Measurements from ENCODE around the gene VWA8.
"Not testable (repeated sequence)": the region's sequence is repeated elsewhere in the genome, so short reads cannot be mapped to it uniquely, and the experiment has no call there.

The VWA8 gene

DNA sequence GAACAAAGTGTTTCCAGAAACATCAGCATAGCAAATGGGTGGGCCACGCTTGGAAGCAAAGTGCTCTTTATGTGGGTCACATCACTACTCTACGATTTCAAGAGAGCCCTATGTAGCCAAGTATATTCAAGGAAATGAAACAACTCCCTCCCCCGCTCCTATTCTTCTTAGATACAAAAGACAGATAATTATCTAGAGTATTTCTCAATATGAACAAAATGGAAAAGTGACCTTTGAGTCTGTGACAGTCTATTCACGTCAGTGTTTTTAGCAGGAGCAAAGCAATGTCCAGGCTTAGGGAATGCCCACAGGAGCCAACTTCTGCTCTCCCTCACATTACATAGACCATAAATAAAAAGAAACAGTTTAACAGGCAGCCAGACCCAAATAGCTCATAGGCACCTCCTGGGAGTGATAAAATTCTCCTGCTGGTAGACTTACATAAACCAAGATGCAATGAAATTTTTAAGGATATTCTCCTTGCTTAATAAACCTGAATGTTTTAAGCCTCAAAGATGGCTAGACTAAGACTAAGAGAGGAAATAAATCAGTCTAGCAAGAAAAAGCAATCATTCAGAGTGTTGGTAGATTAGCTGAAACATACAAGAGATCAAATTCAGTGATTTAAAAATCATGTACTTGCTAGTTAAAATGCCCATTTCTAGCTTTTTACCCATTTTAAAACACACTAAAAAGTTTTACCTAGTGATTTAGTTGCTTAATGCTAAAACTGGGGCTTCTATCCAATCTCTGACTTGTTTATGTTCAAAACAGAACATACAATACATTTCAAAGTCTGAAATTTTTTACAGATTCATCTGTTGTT is 320.7 kb downstream of the VWA8 start:
- Histone ChIP-seq H3K27ac (ENCODE audit: low read depth, low read length) (no peak overlapping the region), H3K4me3 (ENCODE audit: low read depth, low read length) (no peak overlapping the region), H3K4me1 (ENCODE audit: control insufficient read depth, insufficient read depth, low read length, unreplicated experiment) (peaks cover 9% of the 10 kb centered on the region), H3K27me3 (ENCODE audit: insufficient read depth, low read length) (no peaks in the 10 kb centered on the region), H3K79me2 (ENCODE audit: control insufficient read depth, insufficient read depth, low read length, unreplicated experiment) (no peaks in the 10 kb centered on the region), H2AFZ (ENCODE audit: low read length, unreplicated experiment) (no peak overlapping the region), H3K36me3 (ENCODE audit: insufficient read depth, low read length) (no peaks in the 10 kb centered on the region)

DNA sequence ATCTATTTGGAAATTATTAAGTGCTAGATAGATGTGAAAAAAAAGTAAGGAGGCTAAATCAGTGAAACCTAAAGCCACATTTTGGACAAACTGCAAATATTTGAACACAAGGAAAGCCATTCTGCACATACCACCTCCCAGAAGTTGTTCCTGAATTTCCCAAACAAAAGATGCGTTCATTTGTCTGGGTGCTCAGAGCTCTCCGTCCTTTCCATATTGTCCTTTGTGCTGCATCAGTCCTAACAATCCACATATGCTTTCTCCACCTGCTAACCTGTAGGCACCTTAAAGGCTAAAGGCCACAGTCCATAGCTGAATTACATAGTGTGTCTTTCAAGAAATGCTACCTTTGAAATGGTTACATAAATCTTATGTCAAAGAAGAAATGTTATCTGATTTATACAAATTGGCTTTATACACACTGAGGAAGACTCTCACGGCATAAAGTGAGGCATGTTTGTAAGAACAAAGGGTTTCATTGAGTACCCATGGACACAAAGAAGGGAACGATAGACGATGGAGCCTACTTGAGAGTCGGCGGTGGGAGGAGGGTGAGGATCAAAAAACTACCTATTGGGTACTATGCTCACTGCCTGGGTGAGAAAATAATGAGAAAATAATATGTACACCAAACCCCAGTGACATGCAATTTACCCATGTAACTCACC is 321.5 kb downstream of the VWA8 start:
- Histone ChIP-seq H2AFZ (ENCODE audit: low read length, unreplicated experiment) (no peak overlapping the region), H3K4me3 (ENCODE audit: low read depth, low read length) (no peak overlapping the region), H3K4me1 (ENCODE audit: control insufficient read depth, insufficient read depth, low read length, unreplicated experiment) (peaks cover 1% of the 10 kb centered on the region), H3K36me3 (ENCODE audit: insufficient read depth, low read length) (no peaks in the 10 kb centered on the region), H3K27ac (ENCODE audit: low read depth, low read length) (no peak overlapping the region), H3K79me2 (ENCODE audit: control insufficient read depth, insufficient read depth, low read length, unreplicated experiment) (no peaks in the 10 kb centered on the region), H3K27me3 (ENCODE audit: insufficient read depth, low read length) (no peaks in the 10 kb centered on the region)

DNA sequence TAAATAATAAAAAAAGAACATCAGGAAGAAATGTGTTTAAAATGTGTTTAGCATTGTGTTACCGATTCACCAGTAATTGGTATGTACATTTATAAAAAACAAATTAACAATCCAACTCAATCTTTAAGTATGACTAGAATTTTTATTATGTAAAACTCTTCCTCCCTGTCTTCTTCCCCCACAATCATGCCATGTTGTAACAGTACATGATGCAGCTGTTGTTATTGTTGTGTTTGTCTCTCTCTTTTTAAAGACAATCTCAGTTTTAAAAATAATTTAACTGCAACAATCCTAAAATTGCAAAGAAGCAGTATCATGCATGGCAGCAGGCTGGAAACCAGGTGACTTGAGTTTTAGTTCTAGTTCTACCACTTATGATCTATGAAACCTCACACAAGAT is 323.3 kb downstream of the VWA8 start:
- H3K27ac ChIP-seq (ENCODE audit: low read depth, low read length), result no peak overlapping the region
- no peaks in the 10 kb centered on the region for H3K4me1 ChIP-seq (ENCODE audit: control insufficient read depth, insufficient read depth, low read length, unreplicated experiment)
- H3K27me3 ChIP-seq (ENCODE audit: insufficient read depth, low read length), result no peaks in the 10 kb centered on the region
- no peaks in the 10 kb centered on the region for H3K79me2 ChIP-seq (ENCODE audit: control insufficient read depth, insufficient read depth, low read length, unreplicated experiment)
- H2AFZ ChIP-seq (ENCODE audit: low read length, unreplicated experiment), result no peak overlapping the region
- no peaks in the 10 kb centered on the region for H3K36me3 ChIP-seq (ENCODE audit: insufficient read depth, low read length)
- no peak overlapping the region for H3K4me3 ChIP-seq (ENCODE audit: low read depth, low read length)

DNA sequence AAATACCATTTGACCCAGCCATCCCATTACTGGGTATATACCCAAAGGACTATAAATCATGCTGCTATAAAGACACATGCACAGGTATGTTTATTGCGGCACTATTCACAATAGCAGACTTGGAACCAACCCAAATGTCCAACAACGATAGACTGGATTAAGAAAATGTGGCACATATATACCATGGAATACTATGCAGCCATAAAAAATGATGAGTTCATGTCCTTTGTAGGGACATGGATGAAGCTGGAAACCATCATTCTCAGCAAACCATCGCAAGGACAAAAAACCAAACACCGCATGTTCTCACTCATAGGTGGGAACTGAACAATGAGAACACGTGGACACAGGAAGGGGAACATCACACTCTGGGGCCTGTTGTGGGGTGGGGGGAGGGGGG is 323.9 kb downstream of the VWA8 start:
- not testable (repeated sequence) for H3K27ac ChIP-seq (ENCODE audit: low read depth, low read length); H3K27me3 ChIP-seq (ENCODE audit: insufficient read depth, low read length); H3K4me3 ChIP-seq (ENCODE audit: low read depth, low read length); H3K79me2 ChIP-seq (ENCODE audit: control insufficient read depth, insufficient read depth, low read length, unreplicated experiment); H3K4me1 ChIP-seq (ENCODE audit: control insufficient read depth, insufficient read depth, low read length, unreplicated experiment); H2AFZ ChIP-seq (ENCODE audit: low read length, unreplicated experiment); H3K36me3 ChIP-seq (ENCODE audit: insufficient read depth, low read length)

DNA sequence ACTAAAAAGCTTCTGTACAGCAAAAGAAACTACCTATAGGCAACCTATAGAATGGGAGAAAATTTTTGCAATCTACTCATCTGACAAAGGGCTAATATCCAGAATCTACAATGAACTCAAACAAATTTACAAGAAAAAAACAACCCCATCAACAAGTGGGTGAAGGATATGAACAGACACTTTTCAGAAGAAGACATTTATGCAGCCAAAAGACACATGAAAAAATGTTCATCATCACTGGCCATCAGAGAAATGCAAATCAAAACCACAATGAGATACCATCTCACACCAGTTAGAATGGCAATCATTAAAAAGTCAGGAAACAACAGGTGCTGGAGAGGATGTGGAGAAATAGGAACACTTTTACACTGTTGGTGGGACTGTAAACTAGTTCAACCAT is 324.3 kb downstream of the VWA8 start:
- H3K36me3 ChIP-seq (ENCODE audit: insufficient read depth, low read length); H3K4me1 ChIP-seq (ENCODE audit: control insufficient read depth, insufficient read depth, low read length, unreplicated experiment); H3K27me3 ChIP-seq (ENCODE audit: insufficient read depth, low read length); H3K27ac ChIP-seq (ENCODE audit: low read depth, low read length); H3K79me2 ChIP-seq (ENCODE audit: control insufficient read depth, insufficient read depth, low read length, unreplicated experiment); H3K4me3 ChIP-seq (ENCODE audit: low read depth, low read length); H2AFZ ChIP-seq (ENCODE audit: low read length, unreplicated experiment): not testable (repeated sequence)

DNA sequence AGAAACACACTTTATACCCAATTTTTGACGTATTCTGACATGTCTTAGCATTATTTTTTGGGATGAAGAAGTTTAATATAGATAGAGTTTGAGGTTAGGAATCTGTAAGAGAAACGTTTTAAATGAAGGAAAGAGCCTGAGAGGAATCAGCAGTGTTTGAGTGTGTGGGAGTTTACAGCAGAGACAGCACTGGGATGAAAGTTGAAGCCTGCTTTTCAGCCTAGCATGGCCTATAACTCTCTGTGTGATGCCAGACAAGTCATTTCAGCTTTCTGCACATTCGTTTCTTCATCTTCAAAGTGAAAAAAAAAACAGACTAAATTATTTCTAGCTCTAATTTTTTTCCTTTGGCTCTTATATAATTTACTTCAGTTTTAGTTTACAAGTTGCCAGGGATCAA is 326.5 kb downstream of the VWA8 start:
- no peaks in the 10 kb centered on the region for H3K4me1 ChIP-seq (ENCODE audit: control insufficient read depth, insufficient read depth, low read length, unreplicated experiment)
- no peaks in the 10 kb centered on the region for H3K36me3 ChIP-seq (ENCODE audit: insufficient read depth, low read length)
- H3K79me2 ChIP-seq (ENCODE audit: control insufficient read depth, insufficient read depth, low read length, unreplicated experiment), result no peaks in the 10 kb centered on the region
- H3K27ac ChIP-seq (ENCODE audit: low read depth, low read length), result no peak overlapping the region
- H3K27me3 ChIP-seq (ENCODE audit: insufficient read depth, low read length), result no peaks in the 10 kb centered on the region
- H3K4me3 ChIP-seq (ENCODE audit: low read depth, low read length), result no peak overlapping the region
- no peak overlapping the region for H2AFZ ChIP-seq (ENCODE audit: low read length, unreplicated experiment)

DNA sequence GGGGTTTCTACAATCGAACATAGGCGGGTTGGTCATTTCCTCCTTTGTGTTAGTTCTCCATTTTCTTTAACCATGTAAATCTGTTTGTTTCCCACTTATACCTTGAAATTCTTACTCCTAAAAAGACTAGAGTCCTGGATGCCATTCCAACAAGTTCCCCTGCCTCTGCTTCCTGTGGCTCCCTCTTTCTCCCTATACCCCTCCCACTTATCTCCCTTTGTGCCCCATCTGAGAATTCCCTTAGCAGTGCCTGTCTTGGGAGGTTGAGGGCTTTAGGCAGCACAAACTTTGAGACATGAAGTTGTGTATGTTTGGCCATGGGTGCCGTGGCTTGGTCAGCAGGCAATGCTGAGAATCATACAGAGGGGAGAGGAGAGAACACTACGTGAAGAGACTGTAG is 327.1 kb downstream of the VWA8 start:
- H3K4me3 ChIP-seq (ENCODE audit: low read depth, low read length), result no peak overlapping the region
- no peak overlapping the region for H2AFZ ChIP-seq (ENCODE audit: low read length, unreplicated experiment)
- H3K27me3 ChIP-seq (ENCODE audit: insufficient read depth, low read length), result no peaks in the 10 kb centered on the region
- H3K79me2 ChIP-seq (ENCODE audit: control insufficient read depth, insufficient read depth, low read length, unreplicated experiment), result no peaks in the 10 kb centered on the region
- no peaks in the 10 kb centered on the region for H3K4me1 ChIP-seq (ENCODE audit: control insufficient read depth, insufficient read depth, low read length, unreplicated experiment)
- no peaks in the 10 kb centered on the region for H3K36me3 ChIP-seq (ENCODE audit: insufficient read depth, low read length)
- H3K27ac ChIP-seq (ENCODE audit: low read depth, low read length), result no peak overlapping the region

DNA sequence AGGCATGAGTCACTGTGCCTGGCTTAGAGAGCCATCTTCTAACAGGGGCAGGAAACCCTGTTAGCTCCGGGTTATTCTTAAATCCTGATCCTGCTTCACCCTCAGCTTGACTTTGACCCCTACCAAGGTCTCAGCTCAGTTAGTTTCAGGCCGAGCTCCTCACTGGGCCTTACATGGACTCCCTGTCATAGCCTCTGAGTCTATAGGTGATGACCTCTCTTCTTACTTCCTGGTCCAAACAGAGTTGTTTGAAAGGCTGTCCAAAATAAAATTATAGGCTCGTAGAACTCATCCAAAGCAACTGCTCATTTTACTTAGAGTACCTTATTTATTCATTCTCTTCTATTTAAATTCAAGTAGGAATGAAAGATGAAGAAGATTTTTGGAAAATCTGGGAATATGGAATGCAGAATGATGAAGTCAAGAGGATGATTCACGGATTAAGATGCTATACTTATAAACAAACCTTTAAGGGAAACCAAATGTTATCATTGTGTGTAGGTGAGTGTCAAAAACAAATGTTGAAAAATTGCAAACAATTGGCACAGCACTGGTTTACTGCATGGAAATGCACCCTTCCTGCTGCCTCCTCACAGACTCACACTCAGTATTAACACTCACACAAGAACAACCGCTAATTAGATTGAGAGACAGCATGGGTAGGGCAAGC is 329.5 kb downstream of the VWA8 start:
- H2AFZ ChIP-seq (ENCODE audit: low read length, unreplicated experiment), result no peak overlapping the region
- no peaks in the 10 kb centered on the region for H3K4me1 ChIP-seq (ENCODE audit: control insufficient read depth, insufficient read depth, low read length, unreplicated experiment)
- no peak overlapping the region for H3K27ac ChIP-seq (ENCODE audit: low read depth, low read length)
- no peaks in the 10 kb centered on the region for H3K36me3 ChIP-seq (ENCODE audit: insufficient read depth, low read length)
- H3K79me2 ChIP-seq (ENCODE audit: control insufficient read depth, insufficient read depth, low read length, unreplicated experiment), result no peaks in the 10 kb centered on the region
- H3K27me3 ChIP-seq (ENCODE audit: insufficient read depth, low read length), result no peaks in the 10 kb centered on the region
- no peak overlapping the region for H3K4me3 ChIP-seq (ENCODE audit: low read depth, low read length)

DNA sequence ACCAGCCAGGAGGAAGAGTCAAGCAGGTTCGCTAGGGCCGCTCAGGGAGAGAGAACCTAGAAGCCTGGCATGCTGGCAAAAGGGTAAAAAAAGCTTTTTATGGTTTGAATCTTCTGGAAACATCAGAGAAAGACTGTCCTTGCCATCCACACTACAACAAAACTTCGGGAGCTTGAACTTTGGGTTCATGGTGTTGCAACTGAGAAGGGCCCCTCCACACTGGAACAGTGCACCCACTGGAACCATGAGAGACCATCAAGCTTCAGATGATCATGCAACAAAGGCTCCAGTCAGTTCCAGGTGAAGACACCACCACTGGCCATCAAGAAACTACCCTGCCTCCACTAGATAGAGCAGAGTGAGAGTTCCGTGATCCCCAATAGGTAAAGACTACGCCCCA is 333.5 kb downstream of the VWA8 start:
- Histone ChIP-seq H2AFZ (ENCODE audit: low read length, unreplicated experiment) (no peak overlapping the region), H3K27ac (ENCODE audit: low read depth, low read length) (no peak overlapping the region), H3K27me3 (ENCODE audit: insufficient read depth, low read length) (no peaks in the 10 kb centered on the region), H3K36me3 (ENCODE audit: insufficient read depth, low read length) (no peaks in the 10 kb centered on the region), H3K4me3 (ENCODE audit: low read depth, low read length) (no peak overlapping the region), H3K4me1 (ENCODE audit: control insufficient read depth, insufficient read depth, low read length, unreplicated experiment) (peaks cover 6% of the 10 kb centered on the region), H3K79me2 (ENCODE audit: control insufficient read depth, insufficient read depth, low read length, unreplicated experiment) (no peaks in the 10 kb centered on the region)

DNA sequence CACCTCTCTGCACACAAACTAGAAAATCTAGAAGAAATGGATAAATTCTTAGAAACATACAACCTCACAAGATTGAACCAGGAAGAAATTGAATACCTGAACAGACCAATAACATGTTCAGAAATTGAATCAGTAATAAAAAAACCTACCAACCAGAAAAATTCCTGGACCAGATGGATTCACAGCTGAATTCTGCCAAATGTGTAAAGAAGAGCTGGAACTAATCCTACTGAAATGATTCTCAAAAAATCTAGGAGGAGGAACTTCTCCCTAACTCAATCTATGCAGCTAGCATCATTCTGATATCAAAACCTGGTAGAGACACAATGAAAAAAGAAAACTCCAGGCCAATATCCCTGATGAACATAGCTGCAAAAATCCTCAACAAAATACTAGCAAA is 336.9 kb downstream of the VWA8 start:
- no peak overlapping the region for H3K4me3 ChIP-seq (ENCODE audit: low read depth, low read length)
- H3K27ac ChIP-seq (ENCODE audit: low read depth, low read length), result no peak overlapping the region
- H3K79me2 ChIP-seq (ENCODE audit: control insufficient read depth, insufficient read depth, low read length, unreplicated experiment), result no peaks in the 10 kb centered on the region
- no peak overlapping the region for H2AFZ ChIP-seq (ENCODE audit: low read length, unreplicated experiment)
- peaks cover 13% of the 10 kb centered on the region for H3K4me1 ChIP-seq (ENCODE audit: control insufficient read depth, insufficient read depth, low read length, unreplicated experiment)
- H3K27me3 ChIP-seq (ENCODE audit: insufficient read depth, low read length), result no peaks in the 10 kb centered on the region
- H3K36me3 ChIP-seq (ENCODE audit: insufficient read depth, low read length), result no peaks in the 10 kb centered on the region
